HepG2 (cell line): ENCODE data around the gene NDUFAF8. TPM values are rescaled to one million over a fixed set of nuclear protein-coding genes. Genes with fewer than 3 reads are reported as not detected.

ENCODE experiments used
- ATAC-seq: fragments of 200-7000 bp; cut with Tn5 transposase; 3 replicates; pipeline ENCODE4 v1.9.1; 2020; ENCODE audit warnings: mild to moderate bottlenecking, moderate library complexity
- BruUV-seq: library from RNA; stranded (reverse); fragments of 400-500 nt; replicated peaks from 2 replicates; lab custom pipeline; 2021; lab: Mats Ljungman, UMichigan
- CTCF ChIA-PET: fragments of 300-600 bp; formaldehyde crosslinking; extraction: SDS; loops from one replicate; lab custom pipeline; 2021; ENCODE audit warnings: low total read pairs, inconsistent platforms, low intra/inter-chr PET ratio; lab: Yijun Ruan, JAX
- POLR2A ChIA-PET: fragments of 350-600 bp; sonication (Branson Sonifier 250); formaldehyde crosslinking; loops from one replicate; lab custom pipeline; 2020; ENCODE audit warnings: antibody characterized with exemption, inconsistent platforms; lab: Yijun Ruan, JAX
- DNase-seq: peaks from one replicate; pipeline ENCODE4 v3.0.0-alpha.2; 2015; ENCODE audit warnings: low spot score
- FAIRE-seq: peaks from 3 replicates; lab custom pipeline; 2011; peaks lifted over from hg19 to GRCh38; lab: Jason Lieb, UNC
- H2AFZ ChIP-seq: one replicate; pipeline ENCODE4 v1.6.1; 2011; ENCODE audit warnings: low read length, inconsistent platforms
- H3K27ac ChIP-seq: fragments of 300-600 bp; 3 replicates; pipeline ENCODE4 v1.8.0; 2011; ENCODE audit warnings: mixed run types, mild to moderate bottlenecking, mixed read lengths, low read length, inconsistent platforms; ENCODE audit not compliant: insufficient read depth; ENCODE audit errors: extremely low read length
- H3K27me3 ChIP-seq, 2 experiments: fragments of 200-600 bp in 1 of 2; 2 replicates in 1 of 2; 3 replicates in 1 of 2; pipeline versions ENCODE4 v1.6.0 to v1.8.0; 2011; ENCODE audit warnings: low read length in 2 of 2, mild to moderate bottlenecking in 2 of 2, moderate library complexity in 2 of 2, inconsistent platforms in 1 of 2; ENCODE audit not compliant: insufficient read depth in 2 of 2, control insufficient read depth in 1 of 2
- H3K36me3 ChIP-seq, 2 experiments: fragments of 200-600 bp in 1 of 2; replicated peaks in 1 of 2; 2 replicates in 1 of 2; 3 replicates in 1 of 2; pipeline versions ENCODE4 v1.5.1 to v1.8.0; 2011; ENCODE audit warnings: low read length in 2 of 2, inconsistent platforms in 1 of 2; ENCODE audit not compliant: insufficient read depth in 2 of 2, control insufficient read depth in 1 of 2
- H3K4me1 ChIP-seq: 2 replicates; pipeline ENCODE4 v1.5.1; 2012; ENCODE audit warnings: low read length, inconsistent platforms; ENCODE audit not compliant: insufficient read depth
- H3K4me2 ChIP-seq: 2 replicates; pipeline ENCODE4 v1.6.0; 2011; ENCODE audit warnings: low read depth, low read length, inconsistent platforms
- H3K4me3 ChIP-seq, 3 experiments: fragments of 200-600 bp in 1 of 3; sonication (generic), shearing (Covaris generic) in 1 of 3; replicated peaks in 1 of 3; 2 replicates each; pipeline ENCODE4 v1.5.1; 2011 to 2016; ENCODE audit warnings: low read length in 3 of 3, inconsistent platforms in 2 of 3, low read depth in 2 of 3, mild to moderate bottlenecking in 2 of 3, control low read depth in 1 of 3, mixed read lengths in 1 of 3; ENCODE audit not compliant: insufficient read depth in 1 of 3
- H3K79me2 ChIP-seq: one replicate; pipeline ENCODE4 v1.6.1; 2011; ENCODE audit warnings: low read length, inconsistent platforms; ENCODE audit not compliant: insufficient read depth
- H3K9ac ChIP-seq: 2 replicates; pipeline ENCODE4 v1.6.0; 2011; ENCODE audit warnings: mild to moderate bottlenecking, low read depth, low read length, inconsistent platforms; ENCODE audit not compliant: insufficient read depth
- H3K9me3 ChIP-seq: 2 replicates; pipeline ENCODE4 v1.5.1; 2012; ENCODE audit warnings: mild to moderate bottlenecking, low read length
- H4K20me1 ChIP-seq: 2 replicates; pipeline ENCODE4 v1.6.0; 2011; ENCODE audit warnings: inconsistent platforms, mild to moderate bottlenecking, low read length, moderate library complexity; ENCODE audit not compliant: insufficient read depth
- EHMT2 ChIP-seq: fragments of 200-600 bp; sonication (generic); IDR thresholded peaks from 2 replicates; pipeline ENCODE4 v1.7.0; 2017; ENCODE audit warnings: antibody characterized with exemption, low read depth, low read length, borderline replicate concordance
- ETV6 ChIP-seq: sonication (generic); formaldehyde crosslinking; conservative IDR thresholded peaks from 2 replicates; pipeline ENCODE4 v1.4.0; 2020; ENCODE audit warnings: missing genetic modification reagents
- GLI4 ChIP-seq: sonication (generic); formaldehyde crosslinking; IDR thresholded peaks from 2 replicates; pipeline ENCODE4 v1.5.1; 2020; ENCODE audit warnings: missing genetic modification reagents, mild to moderate bottlenecking, moderate library complexity, borderline replicate concordance
- NFATC3 ChIP-seq: sonication (generic); formaldehyde crosslinking; IDR thresholded peaks from 2 replicates; pipeline ENCODE4 v1.5.1; 2020; ENCODE audit warnings: mild to moderate bottlenecking, missing genetic modification reagents
- PTBP1 ChIP-seq: fragments of 200-400 bp; formaldehyde crosslinking; IDR thresholded peaks from 2 replicates; pipeline ENCODE4 v1.6.1; 2018; ENCODE audit warnings: low read length, low read depth; ENCODE audit not compliant: poor library complexity, severe bottlenecking
- RXRB ChIP-seq: IDR thresholded peaks from 2 replicates; pipeline ENCODE4 v1.6.1; 2016; ENCODE audit warnings: borderline replicate concordance, missing genetic modification reagents, missing compliant biosample characterization
- SCMH1 ChIP-seq: sonication (generic); formaldehyde crosslinking; IDR thresholded peaks from 2 replicates; pipeline ENCODE4 v1.9.0; 2021; ENCODE audit warnings: missing genetic modification reagents, mild to moderate bottlenecking, borderline replicate concordance
- SMAD9 ChIP-seq: sonication (generic); formaldehyde crosslinking; IDR thresholded peaks from 2 replicates; pipeline ENCODE4 v1.5.1; 2020; ENCODE audit warnings: mild to moderate bottlenecking, missing genetic modification reagents
- TARDBP ChIP-seq: sonication (generic); formaldehyde crosslinking; IDR thresholded peaks from 2 replicates; pipeline ENCODE4 v1.8.0; 2022; ENCODE audit warnings: mild to moderate bottlenecking, missing genetic modification reagents
- ZBTB21 ChIP-seq: sonication (generic); formaldehyde crosslinking; IDR thresholded peaks from 2 replicates; pipeline ENCODE4 v1.4.0; 2020; ENCODE audit warnings: missing genetic modification reagents
- ZBTB26 ChIP-seq: IDR thresholded peaks from 2 replicates; pipeline ENCODE4 v1.6.1; 2016; ENCODE audit warnings: missing compliant biosample characterization, missing genetic modification reagents, borderline replicate concordance
- ZFP91 ChIP-seq: sonication (generic); formaldehyde crosslinking; IDR thresholded peaks from 2 replicates; pipeline ENCODE4 v1.9.0; 2022; ENCODE audit warnings: missing genetic modification reagents, mild to moderate bottlenecking, borderline replicate concordance
- ZNF598 ChIP-seq: sonication (generic); formaldehyde crosslinking; IDR thresholded peaks from 2 replicates; pipeline ENCODE4 v1.5.1; 2020; ENCODE audit warnings: mild to moderate bottlenecking, missing genetic modification reagents, borderline replicate concordance
- ZNF770 ChIP-seq: sonication (generic); formaldehyde crosslinking; IDR thresholded peaks from 2 replicates; pipeline ENCODE4 v1.5.0; 2020; ENCODE audit warnings: mild to moderate bottlenecking, missing genetic modification reagents
- ZNF784 ChIP-seq: sonication (generic); formaldehyde crosslinking; IDR thresholded peaks from 2 replicates; pipeline ENCODE4 v1.5.1; 2020; ENCODE audit warnings: missing genetic modification reagents, mild to moderate bottlenecking, borderline replicate concordance
- WGBS: methylation state at CpG from one replicate; pipeline ENCODE4 v1.1.6; 2017; ENCODE audit warnings: low lambda C conversion rate; 5-methylcytosine and 5-hydroxymethylcytosine counted together
- in situ Hi-C: cut with HindIII; loops from 2 replicates; pipeline ENCODE4 v1.10.0; 2017; ENCODE audit warnings: low pct_unique_long_range_greater_than_20kb; ENCODE audit not compliant: extremely low pct_ligation_motif_present
- intact Hi-C: fragments of 100-400 bp; cut with micrococcal nuclease; formaldehyde crosslinking; loops from one replicate; pipeline ENCODE4 v1.10.0; 2022; ENCODE audit not compliant: unreplicated experiment
- polyA plus RNA-seq, 8 experiments: library from polyadenylated mRNA; depleted of rRNA in 3 of 8; stranded (reverse) in 7 of 8; unstranded in 1 of 8; fragments of >200 nt; fragmentation: Illumina TruSeq in 4 of 8; extraction: Trizol in 4 of 8; gene quantifications; 2 replicates each; pipeline versions ENCODE4 v1.2.1 to v1.2.3, GENCODE V29; 2011 to 2016; ENCODE audit warnings: low read depth in 4 of 8, missing spikeins in 1 of 8, mixed read lengths in 1 of 8; ENCODE audit not compliant: insufficient read depth in 1 of 8
- total RNA-seq, 5 experiments: library from RNA; depleted of rRNA; stranded (reverse); fragments of >200 nt; fragmentation: Illumina TruSeq; extraction: Trizol; gene quantifications; 2 replicates each; pipeline ENCODE4 v1.2.3, GENCODE V29; 2016; ENCODE audit warnings: low read depth in 1 of 5

Gene NDUFAF8
- total and polyA plus RNA-seq, 2 of the 13 experiments (the other 11 are each of a cell fraction or from before 2014, with no cell fraction given): 75.6 to 233 TPM

GRCh38 chr17:81221842-81222619 lies 17.1 kb upstream of the NDUFAF8 start (continued):
- TF ChIP-seq ZFP91 (CRISPR knock-in tag): peak; percentile 12; the same call in 1 of the 2 replicates
- TF ChIP-seq ZNF770: peak; percentile 69

- Histone ChIP-seq H4K20me1 (no peaks in the 10 kb centered on the region; the same call in 1 of the 2 replicates), H3K36me3 (peaks cover 6 to 9% of the 10 kb centered on the region in 2 experiments; a peak in 4 of 5 replicates), H3K27me3 (no peaks in the 10 kb centered on the region), H2AFZ (no peak overlapping the region), H3K4me1 (peaks cover 32% of the 10 kb centered on the region), H3K27ac (peak overlapping the region; percentile 37), H3K79me2 (peaks cover 12% of the 10 kb centered on the region), H3K4me2 (peak overlapping the region; percentile 93), H3K9ac (peak overlapping the region; percentile 74), H3K4me3 (peak overlapping the region; percentile 63 to 91 (median 87)), H3K9me3 (no peaks in the 10 kb centered on the region)
- peak; percentile 3 for ATAC-seq
- DNase-seq: no peak
- ChIA-PET CTCF (no interaction called here), POLR2A (interaction anchor here (0.6 to 1.4 kb wide), 24 partner anchors 9 to 675 kb away, joined by 3 to 61 read pairs (median 4); partner anchors contain the start of genes ACTG1, BAHCC1, NDUFAF8 and PVALEF)
- intact Hi-C loops (loop anchor here (5.0 kb wide), 1 partner anchor 80 kb away; no protein-coding TSS in a partner anchor), in situ Hi-C loops (no loop called here)
- WGBS: 0% methylated on average over 10 of the region's 30 CpGs
- no TSS peak for BruUV-seq
- FAIRE-seq: no peak
- TF ChIP-seq SCMH1 (CRISPR knock-in tag) (no peak), SMAD9 (CRISPR knock-in tag) (no peak), GLI4 (CRISPR knock-in tag) (no peak; the same call in 1 of the 2 replicates), TARDBP (no peak), PTBP1 (no peak), ZBTB21 (no peak), ZNF784 (CRISPR knock-in tag) (no peak), ETV6 (CRISPR knock-in tag) (0 out of 2 replicates have a peak, but pooled peaks have one; percentile 20), ZNF598 (CRISPR knock-in tag) (no peak), NFATC3 (CRISPR knock-in tag) (no peak), RXRB (no peak), EHMT2 (no peak), ZBTB26 (CRISPR knock-in tag) (no peak)
These were observed 16.6 kb upstream of the NDUFAF8 start for GRCh38 chr17:81222620-81222905.
